Progenitor cell of endocrine pancreas (in vitro differentiated cells): ENCODE measurements around the gene RBM47. TPM values are rescaled to one million over a fixed set of nuclear protein-coding genes. Genes with fewer than 3 reads are reported as not detected.

Source experiments
- DNase-seq: peaks from one replicate; pipeline ENCODE4 v3.0.0; 2021; ENCODE audit warnings: low spot score; ENCODE audit not compliant: unreplicated experiment
- H3K27ac Mint-ChIP-seq: 2 replicates; pipeline ENCODE4 v1.8.0; 2021; ENCODE audit warnings: mild to moderate bottlenecking, moderate library complexity, mixed read lengths
- H3K27me3 Mint-ChIP-seq: 2 replicates; pipeline ENCODE4 v1.8.0; 2021; ENCODE audit warnings: mixed read lengths
- H3K36me3 Mint-ChIP-seq: 2 replicates; pipeline ENCODE4 v1.8.0; 2022; ENCODE audit warnings: mixed read lengths; ENCODE audit not compliant: insufficient read depth
- H3K4me1 Mint-ChIP-seq: 2 replicates; pipeline ENCODE4 v1.8.0; 2021; ENCODE audit warnings: low read depth, mixed read lengths
- H3K4me3 Mint-ChIP-seq: 2 replicates; pipeline ENCODE4 v1.8.0; 2021; ENCODE audit warnings: low read depth, mild to moderate bottlenecking, moderate library complexity, mixed read lengths
- H3K9me3 Mint-ChIP-seq: 2 replicates; pipeline ENCODE4 v1.8.0; 2021; ENCODE audit warnings: low read depth, mixed read lengths
- total RNA-seq: library from RNA; stranded (reverse); gene quantifications from 2 replicates; pipeline ENCODE4 v1.2.1, GENCODE V29; 2021
- TF ChIP-seq, protein P1 (sequence below): fragments of 200-600 bp; sonication (generic); IDR thresholded peaks from one replicate; pipeline ENCODE4 v1.5.0; 2021; ENCODE audit warnings: antibody characterized with exemption, mild to moderate bottlenecking; ENCODE audit not compliant: unreplicated experiment

The RBM47 gene
- total RNA-seq, 1 donor from 2014 or later = 64.8 TPM

DNA sequence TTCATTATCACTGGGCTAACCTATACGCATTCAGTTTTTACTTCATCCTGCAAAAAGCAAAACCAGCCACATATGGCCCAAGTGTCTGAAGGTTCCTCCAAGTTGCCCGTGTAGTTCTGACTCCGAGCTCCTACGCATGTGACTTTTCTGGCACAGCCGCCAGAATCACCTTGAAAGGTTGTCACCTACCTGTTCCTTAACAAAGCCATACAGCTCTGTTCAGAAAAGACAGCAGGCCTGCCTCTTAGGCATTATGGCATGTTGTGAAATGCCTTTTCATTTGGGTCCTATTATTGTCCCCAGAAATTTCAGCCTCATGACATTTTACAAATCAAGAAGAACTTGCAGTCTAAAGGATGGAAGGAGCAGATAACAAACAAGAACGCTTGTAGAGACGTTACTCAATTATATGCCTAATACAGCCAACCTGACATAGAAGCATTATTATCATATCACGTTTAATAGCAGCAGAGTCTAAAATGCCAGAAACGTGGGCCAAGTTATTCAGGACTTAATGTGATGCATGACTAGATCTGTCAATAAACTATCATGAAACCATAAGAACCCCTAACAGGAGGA is 118.5 kb downstream of the RBM47 start:
- Mint-ChIP-seq H3K27ac (peak overlapping the region; percentile 78), H3K4me3 (peak overlapping the region; percentile 50)
- no peak for DNase-seq

DNA sequence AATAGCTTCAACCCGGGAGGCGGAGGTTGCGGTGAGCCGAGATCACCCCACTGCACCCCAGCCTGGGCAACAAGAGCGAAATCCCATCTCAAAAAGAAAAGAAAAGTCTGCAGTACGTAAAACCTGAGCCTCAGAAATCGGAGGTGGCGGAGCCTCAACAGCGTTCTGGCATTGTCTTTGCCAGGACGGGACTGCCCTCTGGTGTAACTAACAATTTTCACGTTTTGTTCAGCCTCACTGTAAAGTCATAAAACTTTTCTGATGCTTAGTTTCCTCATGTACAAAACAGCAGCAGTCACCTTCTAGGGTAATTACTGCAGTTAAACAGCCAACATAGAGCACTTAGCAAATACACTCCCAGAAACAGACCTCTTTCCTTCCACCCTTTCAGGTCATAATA is 121.7 kb downstream of the RBM47 start:
- no peak overlapping the region for H3K4me3 Mint-ChIP-seq
- no peak for DNase-seq
- H3K4me1 Mint-ChIP-seq = peaks cover 26% of the 10 kb centered on the region
- TF ChIP-seq, protein P1, sequence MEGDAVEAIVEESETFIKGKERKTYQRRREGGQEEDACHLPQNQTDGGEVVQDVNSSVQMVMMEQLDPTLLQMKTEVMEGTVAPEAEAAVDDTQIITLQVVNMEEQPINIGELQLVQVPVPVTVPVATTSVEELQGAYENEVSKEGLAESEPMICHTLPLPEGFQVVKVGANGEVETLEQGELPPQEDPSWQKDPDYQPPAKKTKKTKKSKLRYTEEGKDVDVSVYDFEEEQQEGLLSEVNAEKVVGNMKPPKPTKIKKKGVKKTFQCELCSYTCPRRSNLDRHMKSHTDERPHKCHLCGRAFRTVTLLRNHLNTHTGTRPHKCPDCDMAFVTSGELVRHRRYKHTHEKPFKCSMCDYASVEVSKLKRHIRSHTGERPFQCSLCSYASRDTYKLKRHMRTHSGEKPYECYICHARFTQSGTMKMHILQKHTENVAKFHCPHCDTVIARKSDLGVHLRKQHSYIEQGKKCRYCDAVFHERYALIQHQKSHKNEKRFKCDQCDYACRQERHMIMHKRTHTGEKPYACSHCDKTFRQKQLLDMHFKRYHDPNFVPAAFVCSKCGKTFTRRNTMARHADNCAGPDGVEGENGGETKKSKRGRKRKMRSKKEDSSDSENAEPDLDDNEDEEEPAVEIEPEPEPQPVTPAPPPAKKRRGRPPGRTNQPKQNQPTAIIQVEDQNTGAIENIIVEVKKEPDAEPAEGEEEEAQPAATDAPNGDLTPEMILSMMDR = no peak
- H3K9me3 Mint-ChIP-seq = peaks cover 5% of the 10 kb centered on the region
- peaks cover 26% of the 10 kb centered on the region for H3K36me3 Mint-ChIP-seq
- peak overlapping the region; percentile 2 for H3K27ac Mint-ChIP-seq
- no peaks in the 10 kb centered on the region for H3K27me3 Mint-ChIP-seq

More for the DNA sequence above, 118.5 kb downstream of the RBM47 start:
- peaks cover 41% of the 10 kb centered on the region for H3K4me1 Mint-ChIP-seq
- TF ChIP-seq, protein P1 = no peak
- H3K27me3 Mint-ChIP-seq = no peaks in the 10 kb centered on the region
- peaks cover 5% of the 10 kb centered on the region for H3K9me3 Mint-ChIP-seq
- H3K36me3 Mint-ChIP-seq = peaks cover 20% of the 10 kb centered on the region

DNA sequence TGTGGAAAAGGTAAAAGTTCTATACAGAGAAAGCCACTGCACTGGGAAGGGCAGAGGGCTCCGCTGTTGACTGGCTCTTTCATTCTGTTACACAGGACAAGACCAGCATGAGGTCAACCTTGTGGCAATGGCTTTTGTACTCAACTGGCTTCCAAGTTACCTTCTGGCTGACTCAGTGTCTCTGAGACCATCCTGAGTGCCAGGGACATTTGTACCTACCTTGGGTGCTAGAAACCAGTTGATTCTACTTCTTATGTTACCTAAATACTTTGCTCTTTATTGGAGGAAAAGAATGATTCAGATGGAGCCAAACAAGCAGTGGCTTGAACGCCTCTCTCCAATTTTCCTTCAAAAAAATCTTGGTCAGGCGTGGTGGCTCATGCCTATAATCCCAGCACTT is 123.2 kb downstream of the RBM47 start:
- Mint-ChIP-seq H3K4me1 (peaks cover 29% of the 10 kb centered on the region), H3K36me3 (peaks cover 31% of the 10 kb centered on the region), H3K27me3 (no peaks in the 10 kb centered on the region), H3K27ac (no peak overlapping the region), H3K9me3 (peaks cover 5% of the 10 kb centered on the region), H3K4me3 (no peak overlapping the region)
- TF ChIP-seq, protein P1 = no peak
- DNase-seq = no peak

DNA sequence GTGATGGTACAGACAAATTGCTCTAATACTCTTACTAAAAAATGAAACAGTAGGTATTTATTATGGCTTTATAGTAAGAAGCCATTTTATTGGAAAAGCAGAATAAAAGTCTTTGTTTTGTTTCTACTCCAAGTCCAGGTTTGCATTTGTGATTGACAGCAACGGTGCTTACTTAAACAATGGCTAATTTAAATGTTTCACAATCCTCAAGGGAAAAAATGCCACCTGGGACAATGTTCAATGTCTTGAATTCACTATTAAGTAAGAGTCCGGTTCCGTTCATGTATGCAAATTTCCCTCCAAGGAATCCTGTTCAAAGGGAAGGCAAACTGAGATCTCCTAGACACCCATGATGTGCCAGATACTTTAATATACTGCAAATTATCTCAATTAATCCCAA is 123.6 kb downstream of the RBM47 start:
- TF ChIP-seq, protein P1 = no peak
- no peak for DNase-seq
- Mint-ChIP-seq H3K27ac (no peak overlapping the region), H3K4me3 (no peak overlapping the region), H3K9me3 (peaks cover 5% of the 10 kb centered on the region), H3K4me1 (peaks cover 26% of the 10 kb centered on the region), H3K36me3 (peaks cover 28% of the 10 kb centered on the region), H3K27me3 (no peaks in the 10 kb centered on the region)

DNA sequence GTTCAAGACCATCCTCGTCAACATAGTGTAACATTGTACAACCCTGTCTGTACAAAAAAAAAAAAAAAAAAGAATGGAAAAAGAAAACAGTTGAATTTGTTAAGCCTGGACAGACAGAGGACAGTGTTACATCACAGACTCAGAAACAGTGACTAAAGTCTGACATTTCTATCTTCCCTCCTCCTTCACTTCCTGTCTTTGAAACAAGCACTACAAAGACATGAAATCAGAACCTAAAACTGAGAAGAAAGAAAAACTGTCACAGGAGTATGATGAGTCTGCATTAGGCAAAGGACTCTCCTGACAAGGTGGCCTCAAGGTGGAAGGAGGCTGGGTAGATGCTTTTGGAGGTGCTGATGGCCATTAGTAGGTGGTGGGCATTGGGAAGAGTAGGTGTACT is 126.7 kb downstream of the RBM47 start:
- no peaks in the 10 kb centered on the region for H3K9me3 Mint-ChIP-seq
- TF ChIP-seq, protein P1 = no peak
- peaks cover 16% of the 10 kb centered on the region for H3K36me3 Mint-ChIP-seq
- peaks cover 20% of the 10 kb centered on the region for H3K4me1 Mint-ChIP-seq
- H3K27ac Mint-ChIP-seq = peak overlapping the region; percentile 8
- H3K4me3 Mint-ChIP-seq = no peak overlapping the region
- no peak for DNase-seq
- no peaks in the 10 kb centered on the region for H3K27me3 Mint-ChIP-seq
